HG03571 (cell line): ENCODE measurements around the gene NCDN.

ENCODE experiments used
- ATAC-seq: cut with Tn5 transposase; IDR thresholded peaks from one replicate; pipeline ENCODE4 v1.9.1; 2021; ENCODE audit not compliant: unreplicated experiment

Gene NCDN, protein sequence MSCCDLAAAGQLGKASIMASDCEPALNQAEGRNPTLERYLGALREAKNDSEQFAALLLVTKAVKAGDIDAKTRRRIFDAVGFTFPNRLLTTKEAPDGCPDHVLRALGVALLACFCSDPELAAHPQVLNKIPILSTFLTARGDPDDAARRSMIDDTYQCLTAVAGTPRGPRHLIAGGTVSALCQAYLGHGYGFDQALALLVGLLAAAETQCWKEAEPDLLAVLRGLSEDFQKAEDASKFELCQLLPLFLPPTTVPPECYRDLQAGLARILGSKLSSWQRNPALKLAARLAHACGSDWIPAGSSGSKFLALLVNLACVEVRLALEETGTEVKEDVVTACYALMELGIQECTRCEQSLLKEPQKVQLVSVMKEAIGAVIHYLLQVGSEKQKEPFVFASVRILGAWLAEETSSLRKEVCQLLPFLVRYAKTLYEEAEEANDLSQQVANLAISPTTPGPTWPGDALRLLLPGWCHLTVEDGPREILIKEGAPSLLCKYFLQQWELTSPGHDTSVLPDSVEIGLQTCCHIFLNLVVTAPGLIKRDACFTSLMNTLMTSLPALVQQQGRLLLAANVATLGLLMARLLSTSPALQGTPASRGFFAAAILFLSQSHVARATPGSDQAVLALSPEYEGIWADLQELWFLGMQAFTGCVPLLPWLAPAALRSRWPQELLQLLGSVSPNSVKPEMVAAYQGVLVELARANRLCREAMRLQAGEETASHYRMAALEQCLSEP

GRCh38 chr1:35557611-35558373 lies at the start of gene NCDN:
Gene NCDN, plus strand, starts transcription at chr1:35557799. Its CDS starts 392 bp downstream, at chr1:35558191.
- peak; percentile 70 for ATAC-seq

GRCh38 chr1:35507947-35508346 lies 49.7 kb upstream of the NCDN start:
- ATAC-seq: no peak

- no peak for ATAC-seq
These were observed 48.0 kb upstream of the NCDN start for GRCh38 chr1:35509558-35509957.

DNA sequence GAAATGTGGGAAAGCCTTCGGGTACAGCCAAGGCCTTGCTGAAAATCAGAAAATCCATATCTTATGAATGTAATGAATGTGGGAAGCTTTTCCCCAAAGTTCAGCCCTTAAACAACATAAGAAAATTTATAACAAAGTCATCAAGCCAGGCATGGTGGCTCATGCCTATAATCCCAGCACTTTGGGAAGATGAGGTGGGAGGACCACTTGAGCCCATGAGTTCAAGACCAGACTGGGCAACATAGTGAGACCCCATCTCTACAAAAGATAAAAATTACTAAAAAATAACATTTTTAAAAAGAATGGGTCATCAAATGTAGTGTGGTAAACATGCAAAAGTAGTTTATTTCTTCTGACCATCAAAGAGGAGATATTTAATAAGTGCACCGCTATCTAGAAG lies 46.3 kb upstream of the NCDN start:
- ATAC-seq: no peak

DNA sequence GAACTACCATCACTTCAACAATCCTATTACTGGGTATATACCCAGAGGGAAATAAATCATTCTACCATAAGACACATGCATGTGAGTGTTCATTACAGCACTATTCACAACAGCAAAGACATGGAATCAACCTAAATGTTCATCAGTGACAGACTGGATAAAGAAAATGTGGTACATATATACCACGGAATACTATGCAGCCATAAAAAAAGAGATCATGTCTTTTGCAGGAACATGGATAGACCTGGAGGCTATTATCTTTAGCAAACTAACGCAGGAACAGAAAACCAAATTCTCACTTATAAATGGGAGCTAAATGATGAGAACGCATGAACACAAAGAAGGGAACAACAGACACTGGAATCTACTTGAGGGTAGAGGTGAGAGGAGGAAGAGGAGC lies 39.4 kb upstream of the NCDN start:
- no peak for ATAC-seq

- ATAC-seq: no peak
These were observed 38.2 kb upstream of the NCDN start for GRCh38 chr1:35519432-35519831.

DNA sequence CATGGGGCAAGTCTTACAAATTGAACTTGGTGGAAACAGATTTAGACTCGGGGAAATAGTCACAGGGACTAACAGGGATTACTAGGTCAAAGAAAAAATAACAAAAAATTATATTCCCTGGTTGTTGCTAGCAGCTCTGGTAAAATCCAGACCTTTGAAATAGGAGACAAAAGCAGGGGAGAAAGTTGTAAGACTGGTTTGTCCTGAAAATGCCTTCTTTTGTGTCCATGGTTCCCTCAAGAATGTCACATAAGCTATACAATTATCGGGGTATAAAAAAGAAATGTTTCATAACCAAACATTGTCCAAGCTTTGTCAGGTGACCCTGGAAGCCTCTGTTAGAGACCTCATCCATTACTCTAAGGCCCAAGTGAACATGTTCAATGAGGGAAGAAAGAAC lies 33.5 kb upstream of the NCDN start:
- no peak for ATAC-seq

DNA sequence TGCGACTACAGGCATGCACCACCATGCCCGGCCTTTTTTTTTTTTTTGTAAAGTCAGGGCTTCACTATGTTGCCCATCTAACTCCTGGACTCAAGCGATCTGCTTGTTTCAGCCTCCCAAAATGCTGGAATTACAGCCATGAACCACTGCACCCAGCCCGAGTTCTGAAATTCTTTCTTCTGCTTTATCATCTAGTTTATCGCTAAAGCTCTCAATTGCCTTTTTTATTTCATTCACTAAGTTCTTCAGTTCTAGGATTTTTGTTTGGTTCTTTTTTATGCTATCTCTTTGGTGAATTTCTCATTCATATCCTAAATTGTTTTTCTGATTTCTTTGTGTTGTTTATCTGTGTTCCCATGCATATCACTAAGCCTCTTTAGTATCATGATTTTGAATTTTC lies 27.4 kb upstream of the NCDN start:
- no peak for ATAC-seq

GRCh38 chr1:35530946-35531345 lies 26.7 kb upstream of the NCDN start:
- ATAC-seq: no peak

DNA sequence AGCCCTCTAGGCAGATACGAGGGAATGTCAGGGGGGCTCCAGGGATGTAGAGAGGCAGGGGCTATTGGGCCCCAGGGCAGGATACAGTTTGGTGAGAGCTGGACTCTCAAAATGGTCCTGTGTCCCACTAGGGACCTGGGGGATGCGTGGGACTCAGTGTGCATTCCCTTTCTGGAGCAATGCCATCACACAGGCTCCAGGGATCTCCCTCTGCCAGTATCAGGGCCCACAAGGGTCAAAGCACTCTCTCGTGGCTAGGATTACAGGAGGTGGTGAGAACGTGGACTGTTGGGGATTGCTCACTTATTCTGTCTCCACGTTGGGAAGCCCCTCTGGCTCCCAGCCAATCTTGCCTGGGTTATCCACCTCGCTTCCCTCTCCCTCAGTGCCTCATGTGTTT lies 26.2 kb upstream of the NCDN start:
- ATAC-seq: no peak

DNA sequence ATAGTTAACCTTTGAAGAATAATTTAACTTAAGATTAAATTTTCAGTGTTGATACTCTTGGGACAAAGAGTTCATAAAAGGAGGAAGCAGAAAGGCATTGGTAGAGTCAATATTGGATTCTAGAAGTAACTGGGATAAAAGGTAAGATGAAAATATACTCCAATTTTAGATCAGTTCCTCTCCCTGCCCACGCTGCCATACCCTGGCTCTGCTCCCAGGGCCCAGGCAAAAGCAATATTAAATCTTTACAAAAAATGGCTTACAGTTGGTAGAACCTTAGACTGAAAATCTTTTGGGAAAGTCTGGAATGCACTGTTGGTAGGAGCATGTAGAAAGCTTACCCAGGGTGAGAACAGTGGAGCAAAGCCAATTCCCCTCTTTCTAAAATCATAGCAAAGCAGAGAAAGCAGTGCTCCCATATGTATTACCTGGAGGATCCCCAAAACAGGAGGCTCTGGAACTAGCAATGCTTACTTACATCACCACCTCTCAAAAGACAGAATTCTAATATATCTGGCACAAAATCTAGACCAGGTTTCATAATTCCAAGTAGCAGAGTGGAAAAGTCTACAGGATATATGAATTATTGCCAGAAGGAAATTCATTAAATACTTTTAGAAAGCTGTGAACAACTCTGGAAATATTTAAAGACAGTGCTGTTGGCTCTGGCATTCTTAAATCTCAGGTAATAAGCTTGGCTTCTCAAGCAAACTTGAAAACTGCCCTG lies 24.9 kb upstream of the NCDN start:
- no peak for ATAC-seq

DNA sequence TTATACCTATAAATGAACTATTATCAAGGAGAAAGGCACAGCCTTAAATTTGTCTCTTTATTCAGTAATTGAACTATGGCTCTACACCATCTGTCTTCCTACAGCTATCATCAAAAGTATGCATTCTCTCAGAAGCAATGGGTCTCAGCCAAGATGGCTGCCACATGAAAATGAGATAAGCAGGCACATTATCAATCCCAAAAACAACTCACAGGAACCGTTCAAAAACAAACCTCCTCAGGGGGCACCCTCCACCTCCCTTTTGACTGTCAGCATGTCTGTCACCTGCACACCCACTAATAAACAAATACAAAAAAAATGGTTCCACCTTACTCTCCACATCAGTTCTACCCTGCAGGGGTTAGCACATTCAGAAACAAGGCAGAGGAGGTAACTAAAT lies 24.0 kb upstream of the NCDN start:
- no peak for ATAC-seq

GRCh38 chr1:35535243-35535642 lies 22.4 kb upstream of the NCDN start:
- no peak for ATAC-seq

- ATAC-seq: no peak
These were observed 20.9 kb upstream of the NCDN start for GRCh38 chr1:35536556-35537162.

- ATAC-seq: no peak
These were observed 19.8 kb upstream of the NCDN start for GRCh38 chr1:35537806-35538205.

DNA sequence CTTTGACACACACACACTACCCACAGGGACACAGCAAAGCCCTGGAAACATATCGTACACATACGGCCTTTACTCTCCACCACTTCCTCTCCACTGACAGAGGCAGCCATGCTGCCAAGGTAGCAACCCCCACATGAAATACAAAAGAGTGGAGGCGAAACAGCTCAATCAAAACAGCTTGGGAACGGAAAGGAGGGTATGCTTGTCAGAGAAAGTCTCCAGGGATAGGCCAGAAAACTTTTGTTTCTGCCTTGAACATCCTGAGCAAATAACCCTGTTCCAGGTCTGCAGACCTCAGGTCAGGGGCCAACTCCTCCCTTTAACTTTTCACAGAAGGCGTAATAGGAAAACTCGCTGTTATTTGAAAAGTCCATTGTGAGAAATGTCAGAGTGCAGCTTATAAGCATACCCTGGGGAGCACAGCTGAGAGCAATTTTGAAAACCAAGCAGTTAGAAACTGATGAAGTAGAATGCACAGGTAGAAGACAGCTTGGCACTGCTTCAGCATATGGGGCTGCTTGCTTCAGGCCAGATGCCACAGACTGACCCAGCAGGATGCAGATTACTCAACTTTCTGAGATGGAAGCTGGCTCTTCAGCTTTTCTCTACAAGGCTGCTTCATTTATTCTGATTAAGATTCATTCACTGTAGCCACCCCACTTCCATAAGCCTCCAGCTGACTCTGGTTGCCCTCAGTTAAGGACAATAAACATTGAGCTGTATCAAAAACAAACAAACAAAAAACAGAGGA lies 18.4 kb upstream of the NCDN start:
- ATAC-seq: peak; percentile 54

- no peak for ATAC-seq
These were observed 17.8 kb upstream of the NCDN start for GRCh38 chr1:35539824-35540261.

DNA sequence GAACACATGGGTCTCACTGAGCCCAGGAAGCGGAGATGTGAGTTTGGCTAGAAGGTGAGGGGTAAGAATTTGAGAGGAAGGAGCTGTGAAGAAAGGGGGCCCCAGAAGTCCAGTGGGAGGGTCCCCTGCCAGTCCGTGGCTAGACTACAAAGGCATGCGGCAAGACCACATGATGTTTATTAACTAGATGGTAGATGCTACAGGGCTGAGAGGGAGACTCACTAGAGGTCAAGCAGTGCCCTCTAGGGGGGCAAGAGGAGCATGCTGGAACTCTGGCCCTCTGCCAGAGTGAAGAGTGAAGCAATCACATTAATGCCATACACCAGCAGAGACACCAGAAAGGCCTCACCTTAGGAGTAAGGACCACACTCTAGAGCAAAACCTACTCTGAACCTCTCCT lies 12.6 kb upstream of the NCDN start:
- ATAC-seq: no peak

DNA sequence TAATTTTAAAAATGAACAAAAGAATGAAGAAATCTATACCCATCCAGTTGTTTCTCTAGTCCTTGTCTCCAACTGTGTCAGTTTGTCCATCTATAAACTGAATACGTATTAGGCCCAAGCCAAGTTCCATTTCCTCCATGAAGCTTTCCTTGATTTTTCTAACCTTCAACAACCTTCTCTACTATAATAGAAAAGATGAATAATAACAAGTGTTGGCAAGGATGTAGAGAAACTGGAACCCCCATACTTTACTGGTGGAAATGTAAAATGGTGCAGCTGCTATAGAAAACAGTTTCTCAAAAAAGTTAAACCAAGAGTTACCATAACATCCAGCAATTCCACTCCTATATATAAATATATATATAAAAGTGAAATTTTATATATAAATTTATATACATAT lies 11.0 kb upstream of the NCDN start:
- no peak for ATAC-seq

GRCh38 chr1:35553851-35554250 lies 3.7 kb upstream of the NCDN start:
- ATAC-seq: no peak
